ENCODE data around the gene LRP1-AS.

The LRP1-AS gene

GRCh38 chr12:57158665-57159064 lies 11.2 kb upstream of the LRP1-AS start:
- no peak for DNase-seq

GRCh38 chr12:57158186-57158585 lies 10.8 kb upstream of the LRP1-AS start:
- no peak for DNase-seq

GRCh38 chr12:57157588-57158173 lies 10.3 kb upstream of the LRP1-AS start:
- no peak for DNase-seq

GRCh38 chr12:57156701-57157403 lies 9.4 kb upstream of the LRP1-AS start:
- no peak for DNase-seq

DNA sequence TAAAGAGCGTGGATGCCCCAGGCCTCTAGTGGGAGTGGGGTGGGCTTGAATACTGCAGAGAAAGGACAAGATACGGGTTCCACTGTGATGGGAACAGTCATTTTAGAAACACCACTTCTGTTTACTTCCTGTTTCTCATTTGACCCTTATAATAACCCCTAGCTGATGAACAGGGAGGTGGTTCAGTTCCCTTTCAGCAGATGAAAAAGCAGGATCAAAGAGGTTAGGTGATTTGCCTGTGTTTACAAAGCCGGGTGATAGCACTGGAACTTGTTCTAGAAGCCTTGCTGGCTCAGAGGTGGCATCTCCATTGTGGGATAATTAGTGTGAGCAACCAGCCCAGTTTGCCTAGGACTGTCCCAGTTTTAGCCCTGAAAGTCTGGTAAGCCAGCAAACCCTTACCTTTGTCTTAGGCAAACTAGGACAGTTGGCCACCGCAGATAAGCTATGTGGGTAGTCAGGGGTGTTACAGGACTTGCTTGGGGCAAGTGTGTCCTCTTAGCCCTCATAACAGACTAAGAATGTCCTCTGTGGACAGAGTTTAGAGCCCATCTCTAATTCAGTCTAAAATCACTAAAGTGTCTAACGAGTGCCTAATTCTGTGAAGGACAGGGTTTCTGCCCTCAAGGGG lies 7.5 kb upstream of the LRP1-AS start:
- DNase-seq = no peak

DNA sequence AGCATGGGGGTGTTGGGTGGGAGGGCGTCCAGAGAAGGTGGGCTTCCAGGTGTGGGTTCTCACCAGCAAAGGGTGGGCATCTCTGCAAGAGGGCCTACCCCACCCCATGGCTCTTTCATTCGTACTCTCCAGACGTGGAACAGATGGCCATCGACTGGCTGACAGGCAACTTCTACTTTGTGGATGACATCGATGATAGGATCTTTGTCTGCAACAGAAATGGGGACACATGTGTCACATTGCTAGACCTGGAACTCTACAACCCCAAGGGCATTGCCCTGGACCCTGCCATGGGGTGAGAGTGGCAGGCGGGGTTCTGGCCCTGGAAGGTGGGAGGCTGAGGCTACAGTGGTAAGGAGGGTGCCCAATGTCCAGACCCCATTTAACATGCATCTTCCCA lies 6.7 kb upstream of the LRP1-AS start:
- DNase-seq = no peak

DNA sequence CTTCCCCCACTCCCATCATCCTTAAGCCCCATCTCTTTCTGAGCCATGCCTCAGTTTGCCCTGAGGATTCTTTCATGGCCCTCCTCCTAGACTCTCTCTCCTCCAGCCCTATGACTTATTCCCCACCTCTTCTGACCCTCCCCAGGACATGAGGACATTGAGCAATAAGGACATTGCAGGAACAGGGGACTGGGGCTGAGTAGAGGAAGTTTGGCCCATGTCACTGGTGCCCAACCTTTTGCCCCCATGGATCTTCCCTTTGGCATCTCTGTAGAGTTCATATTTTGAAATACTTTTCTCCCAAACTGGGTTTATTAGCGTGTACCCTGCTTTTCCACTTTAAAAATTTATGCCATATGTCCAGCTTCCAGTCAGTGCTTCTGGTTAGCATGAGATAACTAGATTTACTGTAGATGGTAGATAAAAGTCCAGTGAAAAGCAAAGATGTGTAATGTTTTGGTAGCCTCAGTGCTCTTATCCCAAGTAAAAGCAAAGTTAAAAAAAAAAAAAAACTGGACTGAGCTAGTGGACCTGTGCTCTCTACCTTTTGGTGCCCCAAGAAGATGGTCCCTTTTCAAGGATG lies 6.1 kb upstream of the LRP1-AS start:
- no peak for DNase-seq

GRCh38 chr12:57152639-57153038 lies 5.2 kb upstream of the LRP1-AS start:
- DNase-seq = no peak

GRCh38 chr12:57151741-57152630 lies 4.6 kb upstream of the LRP1-AS start:
- DNase-seq = no peak

GRCh38 chr12:57150400-57151000 lies 3.1 kb upstream of the LRP1-AS start:
- DNase-seq = no peak

DNA sequence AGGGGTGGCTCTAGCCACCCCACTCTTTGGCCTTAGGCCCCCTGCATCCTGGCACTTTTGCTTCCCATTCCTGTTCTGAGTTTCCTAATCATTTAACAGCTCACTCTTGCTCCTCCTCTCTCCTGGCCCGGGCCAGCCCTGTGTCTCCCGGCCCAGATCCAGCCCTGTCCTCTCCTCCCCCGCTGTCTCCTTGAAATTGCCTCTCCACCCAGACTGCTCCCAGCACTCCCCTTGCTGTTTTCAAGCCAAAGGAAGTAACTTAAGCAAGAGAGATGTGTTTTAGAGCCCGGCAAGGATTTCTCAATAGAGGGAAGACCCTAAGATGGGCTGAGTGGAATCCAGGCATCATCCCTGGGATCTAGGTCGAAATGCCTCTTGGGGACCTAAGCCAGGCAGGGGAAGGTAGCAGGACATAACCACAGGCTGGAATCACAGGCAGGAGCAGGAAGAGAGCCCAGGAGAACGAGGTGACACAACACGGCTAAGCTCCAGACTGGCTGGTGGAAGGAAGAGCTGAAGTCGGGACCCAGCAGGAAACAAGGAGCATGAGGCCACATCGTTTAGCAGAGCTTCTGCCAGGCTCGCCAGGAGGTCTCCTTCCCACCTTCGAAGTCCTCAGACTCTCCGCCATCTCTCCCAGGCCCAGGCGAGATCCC lies 2.0 kb upstream of the LRP1-AS start:
- DNase-seq = no peak

- no peak for DNase-seq
Observed at GRCh38 chr12:57148469-57149244, 1.2 kb upstream of the LRP1-AS start.

DNA sequence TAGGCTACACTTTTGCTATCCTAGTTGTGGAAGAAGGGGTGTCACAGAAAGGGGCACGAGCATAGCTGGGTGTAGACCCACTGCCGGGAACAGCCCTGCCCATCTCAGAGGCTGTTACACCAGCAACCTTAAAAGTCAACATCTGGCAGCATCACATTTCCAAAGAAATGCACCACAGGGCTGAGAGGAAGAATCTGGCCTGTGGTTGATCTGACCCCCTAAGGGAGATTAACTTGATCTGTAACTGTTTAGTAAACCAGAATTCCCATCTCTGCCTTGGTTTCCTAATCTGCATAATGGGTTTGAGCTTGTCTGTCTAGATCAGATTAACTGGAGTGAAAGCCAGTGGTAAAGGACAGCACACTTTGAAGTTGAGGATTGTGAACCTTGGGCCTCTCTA lies 1.3 kb downstream of the LRP1-AS start:
- no peak for DNase-seq

- no peak for DNase-seq
Observed at GRCh38 chr12:57145460-57146059, 1.9 kb downstream of the LRP1-AS start.

GRCh38 chr12:57143454-57143853 lies 4.0 kb downstream of the LRP1-AS start:
- DNase-seq = no peak

DNA sequence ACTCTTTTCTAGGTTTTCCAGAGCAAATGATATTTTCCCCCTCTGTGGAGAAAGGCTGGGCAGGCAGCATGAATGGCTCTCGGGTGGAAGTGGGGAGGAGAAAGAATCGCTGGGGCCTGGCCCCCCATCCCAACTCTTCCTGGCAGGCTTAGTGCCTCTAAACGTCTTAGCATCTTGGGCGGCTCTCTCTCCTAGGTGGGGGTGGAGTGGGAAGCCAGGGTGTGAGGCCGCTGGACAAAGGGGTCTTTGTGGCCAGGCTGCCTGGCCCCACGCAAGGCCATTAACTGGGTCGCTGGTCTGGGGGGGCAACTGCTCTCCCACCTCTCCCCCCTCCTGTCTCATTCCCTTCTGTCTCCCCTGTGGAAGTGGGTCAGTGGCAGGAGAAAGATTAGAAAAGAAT lies 4.7 kb downstream of the LRP1-AS start:
- DNase-seq = no peak

- DNase-seq = no peak
Observed at GRCh38 chr12:57142121-57142520, 5.3 kb downstream of the LRP1-AS start.

GRCh38 chr12:57141249-57141648 lies 6.2 kb downstream of the LRP1-AS start:
- no peak for DNase-seq

GRCh38 chr12:57139796-57140649 lies 7.4 kb downstream of the LRP1-AS start:
- DNase-seq = no peak
